SHP77 (cell line): ENCODE results near the gene TOR2A.
A peak's percentile ranks its signal among the peaks of the same experiment; 100 is the strongest.
"Not testable (repeated sequence)": the region's sequence is repeated elsewhere in the genome, so short reads cannot be mapped to it uniquely, and the experiment has no call there.

Experiments
- DNase-seq, 2 experiments: peaks; one replicate each; lab custom pipeline; 2025; lab: John Stamatoyannopoulos, UW

The TOR2A gene

GRCh38 chr9:127734747-127735529, at the start of gene TOR2A:
Gene TOR2A, minus strand, starts transcription at chr9:127735294. Its CDS starts 24 bp downstream, at chr9:127735270.
- DNase-seq: peak; percentile 96 to 97

- no peak for DNase-seq
Observed at GRCh38 chr9:127783111-127784008, 48.3 kb upstream of the TOR2A start.

GRCh38 chr9:127781806-127782205, 46.7 kb upstream of the TOR2A start:
- DNase-seq: no peak

GRCh38 chr9:127780909-127781308, 45.8 kb upstream of the TOR2A start:
- DNase-seq: not testable (repeated sequence)

- no peak for DNase-seq
Observed at GRCh38 chr9:127780126-127780885, 45.2 kb upstream of the TOR2A start.

GRCh38 chr9:127779136-127779981, 44.3 kb upstream of the TOR2A start:
- peak in 1 of 2 experiments; percentile 40 for DNase-seq

- no peak for DNase-seq
Observed at GRCh38 chr9:127778280-127779135, 43.4 kb upstream of the TOR2A start, which contains the start of gene SH2D3C. Gene SH2D3C, minus strand, starts transcription at chr9:127778666. Its CDS starts 39 bp downstream, at chr9:127778627.

GRCh38 chr9:127777368-127777980, 42.4 kb upstream of the TOR2A start:
- no peak for DNase-seq

- DNase-seq: no peak
Observed at GRCh38 chr9:127776924-127777289, 41.8 kb upstream of the TOR2A start.

- no peak for DNase-seq
Observed at GRCh38 chr9:127776195-127776923, 41.3 kb upstream of the TOR2A start.

- DNase-seq: no peak
Observed at GRCh38 chr9:127773981-127774380, 38.9 kb upstream of the TOR2A start.

- no peak for DNase-seq
Observed at GRCh38 chr9:127773272-127773671, 38.2 kb upstream of the TOR2A start.

GRCh38 chr9:127772603-127773002, 37.5 kb upstream of the TOR2A start:
- DNase-seq: no peak

- no peak for DNase-seq
Observed at GRCh38 chr9:127771570-127772189, 36.6 kb upstream of the TOR2A start.

GRCh38 chr9:127770905-127771569, 35.9 kb upstream of the TOR2A start:
- DNase-seq: peak; percentile 94 to 95

GRCh38 chr9:127770583-127770904, 35.5 kb upstream of the TOR2A start:
- DNase-seq: no peak

- no peak for DNase-seq
Observed at GRCh38 chr9:127769929-127770582, 35.0 kb upstream of the TOR2A start.

GRCh38 chr9:127769101-127769500, 34.0 kb upstream of the TOR2A start:
- no peak for DNase-seq
